Heart left ventricle (tissue), 16 donors: Measurements from ENCODE around the gene ALPG. TPM values are rescaled to one million over a fixed set of nuclear protein-coding genes. Genes with fewer than 3 reads are reported as not detected.
"Not testable (repeated sequence)": the region's sequence is repeated elsewhere in the genome, so short reads cannot be mapped to it uniquely, and the experiment has no call there.

Source experiments
- ATAC-seq, 4 donors: fragments of 200-7000 bp; cut with Tn5 transposase; one replicate each; pipeline ENCODE4 v1.9.1; 2020 to 2022; ENCODE audit warnings: moderate library complexity in 4 of 4, mild to moderate bottlenecking in 3 of 4, moderate number of reproducible peaks in 1 of 4
- DNase-seq, 5 donors: peaks; one replicate each; pipeline ENCODE4 v3.0.0-alpha.2; 2020
- H3K27ac ChIP-seq, 12 donors: fragments of 200-600 bp; sonication (generic) in 4 of 12; one replicate each; pipeline versions ENCODE4 v1.5.0 to v1.8.0; 2016 to 2022; ENCODE audit warnings: mild to moderate bottlenecking in 2 of 12
- H3K27me3 ChIP-seq, 9 donors: fragments of 200-600 bp; sonication (generic) in 2 of 9; one replicate each; pipeline versions ENCODE4 v1.5.1 to v1.8.0; 2016 to 2022; ENCODE audit warnings: mild to moderate bottlenecking in 3 of 9
- H3K36me3 ChIP-seq, 9 donors: fragments of 200-600 bp; sonication (generic) in 2 of 9; one replicate each; pipeline versions ENCODE4 v1.5.0 to v1.8.0; 2018 to 2022; ENCODE audit warnings: mild to moderate bottlenecking in 2 of 9
- H3K4me1 ChIP-seq, 12 donors: fragments of 200-600 bp; sonication (generic) in 4 of 12; one replicate each; pipeline versions ENCODE4 v1.5.0 to v1.8.0; 2016 to 2022; ENCODE audit warnings: mild to moderate bottlenecking in 3 of 12
- H3K4me3 ChIP-seq, 12 donors: fragments of 200-600 bp; sonication (generic) in 4 of 12; one replicate each; pipeline versions ENCODE4 v1.5.0 to v1.8.0; 2017 to 2022; ENCODE audit warnings: mild to moderate bottlenecking in 9 of 12, moderate library complexity in 4 of 12
- H3K9me3 ChIP-seq, 12 donors: fragments of 200-600 bp; sonication (generic) in 4 of 12; one replicate each; pipeline versions ENCODE4 v1.5.0 to v1.8.0; 2016 to 2022; ENCODE audit warnings: mild to moderate bottlenecking in 1 of 12
- POLR2A ChIP-seq, 2 donors: fragments of 450-650 bp; IDR thresholded peaks; one replicate each; pipeline ENCODE4 v1.6.1; 2017; ENCODE audit warnings: antibody characterized with exemption in 2 of 2, mild to moderate bottlenecking in 2 of 2, moderate library complexity in 2 of 2
- WGBS, 4 donors: extraction: QIAGEN DNeasy Blood & Tissue Kit in 2 of 4; methylation state at CpG; one replicate each; pipeline versions ENCODE4 v1.1.5 to v1.1.7; 2013 to 2018; 5-methylcytosine and 5-hydroxymethylcytosine counted together
- intact Hi-C, 10 donors: fragments of 100-400 bp; cut with DNase I; formaldehyde crosslinking; loops; one replicate each; pipeline versions ENCODE4 v1.11.1 to v1.14.2; 2022
- polyA plus RNA-seq, 2 donors: library from polyadenylated mRNA; stranded (reverse); fragments of 200-250 nt; gene quantifications; one replicate each; pipeline ENCODE4 v1.2.3, GENCODE V29; 2013
- total RNA-seq, 9 donors: library from RNA; depleted of rRNA in 2 of 9; stranded (reverse); fragments of >200 nt in 2 of 9; fragmentation: NEBNext Ultra II Directional in 3 of 9; extraction: Animal tissue kit (Norgen Biotek cat#: 25700) in 3 of 9; gene quantifications; one replicate each; pipeline versions ENCODE4 v1.1.0 to v1.2.4, GENCODE V29; 2016 to 2023
- TF ChIP-seq, protein P1 (sequence below), 12 donors: fragments of 200-600 bp; sonication (generic) in 4 of 12; IDR thresholded peaks; one replicate each; pipeline versions ENCODE4 v1.5.0 to v1.8.0; 2018 to 2022; ENCODE audit warnings: antibody characterized with exemption in 12 of 12, mild to moderate bottlenecking in 5 of 12
- donor health status: ischemic (EF 13 %, LVEDD 7.1; RV severe dilation, severe dysfunction).
- donor health status: healthy with polysubstance abuse.
- donor health status: DM: no; HTN: yes; CAD: no.
- donor health status: DM: no; HTN: no; CAD: no.
- donor health status: ischemic (EF 25% LVEDD 6.9; RV normal size, moderate dysfunction).
- donor health status: ischemic (EF 25% LVEDD 5.7; RV mildly dilated, moderate dysfunction).
- donor health status: healthy.
- donor health status: DM: yes; HTN: yes; CAD: no.
- donor health status: ischemic (EF 35%, LVEDD 5.7; RV mildly dilated, moderate dysfunction).
- donor health status: nonischemic (EF 11% LVEDD 7.7; RV severe dilation, severe dysfunction).
- donor health status: DM: yes; HTN: yes; CAD: no.
- donor health status: PGD.
- donor health status: ischemic (EF 29% LVEDD 5.4; RV normal size, mild dysfunction).
- donor health status: nonischemic (EF 23%, LVEDD 6.1; RV moderate dilation, normal function).

The ALPG gene
- total and polyA plus RNA-seq, 11 donors, result not detected

DNA sequence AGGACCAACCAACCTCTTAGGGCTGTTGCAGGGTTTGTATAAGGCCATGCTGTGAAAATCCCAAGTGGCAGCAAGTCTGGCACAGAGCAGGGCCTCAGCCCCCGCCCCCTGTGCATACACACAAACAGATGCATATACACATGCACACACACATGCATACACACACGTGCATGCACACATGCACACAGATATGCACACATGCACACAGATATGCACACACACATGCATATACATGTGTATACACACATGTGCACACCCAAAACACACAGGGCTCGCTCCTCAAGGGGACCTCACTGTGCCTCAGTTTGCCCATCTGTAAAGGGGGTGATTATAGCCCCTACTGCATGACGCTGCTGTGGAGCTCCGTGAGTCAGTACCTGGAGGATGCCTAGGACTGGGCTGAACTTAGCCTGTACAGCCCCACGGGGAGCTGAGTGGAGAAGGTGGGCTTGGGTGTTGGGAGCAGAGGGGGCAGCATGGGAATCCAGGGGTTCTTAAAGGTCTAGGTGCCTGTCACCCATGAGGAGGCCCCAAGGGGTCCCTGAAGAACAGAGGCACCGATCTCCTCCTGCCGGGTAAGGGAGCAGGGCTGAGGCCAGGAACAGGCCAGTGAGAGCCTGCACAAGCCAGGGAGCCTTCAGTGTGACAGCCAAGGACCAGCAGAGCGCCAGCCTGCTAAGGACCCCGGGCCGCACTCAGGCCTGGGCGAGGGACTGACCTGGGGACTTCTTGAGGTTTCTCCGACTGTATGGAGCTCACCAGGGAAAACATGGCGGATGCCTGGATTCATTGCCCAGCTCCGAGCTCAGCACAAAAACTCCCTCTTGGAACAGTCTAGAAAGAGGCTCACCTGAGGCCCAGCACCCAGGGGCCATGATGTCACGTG is 25.3 kb downstream of the ALPG start:
- ATAC-seq (peak in 1 of 4 donors; percentile 16), DNase-seq (peak in 1 of 5 donors; percentile 46)
- Histone ChIP-seq H3K4me3 (no peak overlapping the region), H3K36me3 (no peaks in the 10 kb centered on the region), H3K9me3 (no peaks in the 10 kb centered on the region), H3K4me1 (no peaks in the 10 kb centered on the region), H3K27me3 (peaks cover 0 to 11% (median 0%) of the 10 kb centered on the region in 9 donors), H3K27ac (no peak overlapping the region)
- no peak for TF ChIP-seq POLR2A (IDR thresholded peaks at IDR 0.05)
- TF ChIP-seq, protein P1, sequence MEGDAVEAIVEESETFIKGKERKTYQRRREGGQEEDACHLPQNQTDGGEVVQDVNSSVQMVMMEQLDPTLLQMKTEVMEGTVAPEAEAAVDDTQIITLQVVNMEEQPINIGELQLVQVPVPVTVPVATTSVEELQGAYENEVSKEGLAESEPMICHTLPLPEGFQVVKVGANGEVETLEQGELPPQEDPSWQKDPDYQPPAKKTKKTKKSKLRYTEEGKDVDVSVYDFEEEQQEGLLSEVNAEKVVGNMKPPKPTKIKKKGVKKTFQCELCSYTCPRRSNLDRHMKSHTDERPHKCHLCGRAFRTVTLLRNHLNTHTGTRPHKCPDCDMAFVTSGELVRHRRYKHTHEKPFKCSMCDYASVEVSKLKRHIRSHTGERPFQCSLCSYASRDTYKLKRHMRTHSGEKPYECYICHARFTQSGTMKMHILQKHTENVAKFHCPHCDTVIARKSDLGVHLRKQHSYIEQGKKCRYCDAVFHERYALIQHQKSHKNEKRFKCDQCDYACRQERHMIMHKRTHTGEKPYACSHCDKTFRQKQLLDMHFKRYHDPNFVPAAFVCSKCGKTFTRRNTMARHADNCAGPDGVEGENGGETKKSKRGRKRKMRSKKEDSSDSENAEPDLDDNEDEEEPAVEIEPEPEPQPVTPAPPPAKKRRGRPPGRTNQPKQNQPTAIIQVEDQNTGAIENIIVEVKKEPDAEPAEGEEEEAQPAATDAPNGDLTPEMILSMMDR (IDR thresholded peaks at IDR 0.05), result no peak
- 82 to 91% (median 87%) methylated on average over 8 to 16 of the region's 16 CpGs for WGBS, 4 donors
- intact Hi-C loops, result loop anchor here in 2 of 10 donors (10.0 kb wide), 2 partner anchors 87 to 97 kb away; no protein-coding TSS in a partner anchor

DNA sequence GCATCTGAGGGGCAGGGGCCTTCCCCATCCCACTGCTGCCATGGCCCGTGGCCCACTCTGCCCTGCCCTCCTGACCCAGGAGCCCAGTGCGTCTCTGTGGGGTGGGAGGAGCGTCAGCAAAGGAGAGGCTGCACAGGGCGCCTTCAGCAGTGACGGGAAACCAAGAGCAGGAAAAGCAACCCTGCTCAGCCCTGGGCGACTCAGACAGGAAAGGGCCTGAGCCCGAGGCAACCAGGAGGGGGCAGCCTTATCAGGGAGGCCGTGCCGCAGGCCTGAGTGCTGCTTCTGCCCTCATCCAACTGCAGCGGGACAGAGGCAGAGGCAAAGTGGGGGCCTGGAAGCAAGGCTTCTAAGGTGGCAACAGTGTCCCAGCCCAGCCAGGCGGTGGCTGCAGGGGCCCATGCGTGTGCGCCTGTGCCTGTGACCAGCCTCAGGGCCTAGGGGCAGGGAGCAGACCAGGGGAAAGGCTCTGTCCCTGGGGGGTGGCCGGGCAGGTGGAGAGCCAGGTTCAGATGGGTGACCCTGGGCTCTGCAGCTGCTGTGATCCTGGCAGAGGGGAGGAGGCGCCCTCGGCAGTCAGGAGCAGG is 26.0 kb downstream of the ALPG start:
- ATAC-seq, result no peak
- intact Hi-C loops, result loop anchor here in 2 of 10 donors (10.0 kb wide), 2 partner anchors 88 to 98 kb away; no protein-coding TSS in a partner anchor
- 64 to 81% (median 74%) methylated on average over 14 to 16 of the region's 16 CpGs for WGBS, 4 donors

GRCh38 chr2:232433622-232434021 is 27.0 kb downstream of the ALPG start:
- H3K4me1 ChIP-seq, ATAC-seq, DNase-seq, H3K27ac ChIP-seq, H3K27me3 ChIP-seq, H3K4me3 ChIP-seq, H3K36me3 ChIP-seq, H3K9me3 ChIP-seq: not testable (repeated sequence)
- intact Hi-C loops, result loop anchor here in 2 of 10 donors (10.0 kb wide), 2 partner anchors 89 to 99 kb away; no protein-coding TSS in a partner anchor
- 84 to 92% (median 88%) methylated on average over 7 to 9 of the region's 9 CpGs for WGBS, 4 donors

More for the DNA sequence above, 26.0 kb downstream of the ALPG start:
- Histone ChIP-seq H3K36me3 (no peaks in the 10 kb centered on the region), H3K27me3 (peaks cover 0 to 11% (median 0%) of the 10 kb centered on the region in 9 donors), H3K4me1 (no peaks in the 10 kb centered on the region), H3K4me3 (no peak overlapping the region), H3K27ac (no peak overlapping the region), H3K9me3 (no peaks in the 10 kb centered on the region)
- no peak for TF ChIP-seq POLR2A (IDR thresholded peaks at IDR 0.05)
- TF ChIP-seq, protein P1 (IDR thresholded peaks at IDR 0.05), result no peak
- DNase-seq, result peak in 1 of 5 donors; percentile 43

GRCh38 chr2:232434091-232434490 is 27.4 kb downstream of the ALPG start:
- Histone ChIP-seq H3K9me3 (no peaks in the 10 kb centered on the region), H3K27me3 (peaks cover 0 to 4% (median 0%) of the 10 kb centered on the region in 9 donors), H3K4me1 (no peaks in the 10 kb centered on the region), H3K27ac (no peak overlapping the region), H3K4me3 (no peak overlapping the region), H3K36me3 (no peaks in the 10 kb centered on the region)
- ATAC-seq, result no peak
- intact Hi-C loops, result loop anchor here in 2 of 10 donors (10.0 kb wide), 2 partner anchors 89 to 99 kb away; no protein-coding TSS in a partner anchor
- TF ChIP-seq POLR2A (IDR thresholded peaks at IDR 0.05), result no peak
- TF ChIP-seq, protein P1 (IDR thresholded peaks at IDR 0.05), result no peak
- peak in 1 of 5 donors; percentile 54 for DNase-seq
- 75 to 93% (median 86%) methylated on average over 4 to 9 of the region's 9 CpGs for WGBS, 4 donors
